Fibroblast of upper back skin (primary cell): ENCODE data around the gene OR4C3.
A peak's percentile ranks its signal among the peaks of the same experiment; 100 is the strongest.
"Not testable (repeated sequence)": the region's sequence is repeated elsewhere in the genome, so short reads cannot be mapped to it uniquely, and the experiment has no call there.

ENCODE experiments used
- DNase-seq: peaks from one replicate; pipeline ENCODE4 v3.0.0-alpha.2; 2013

OR4C3 gene

DNA sequence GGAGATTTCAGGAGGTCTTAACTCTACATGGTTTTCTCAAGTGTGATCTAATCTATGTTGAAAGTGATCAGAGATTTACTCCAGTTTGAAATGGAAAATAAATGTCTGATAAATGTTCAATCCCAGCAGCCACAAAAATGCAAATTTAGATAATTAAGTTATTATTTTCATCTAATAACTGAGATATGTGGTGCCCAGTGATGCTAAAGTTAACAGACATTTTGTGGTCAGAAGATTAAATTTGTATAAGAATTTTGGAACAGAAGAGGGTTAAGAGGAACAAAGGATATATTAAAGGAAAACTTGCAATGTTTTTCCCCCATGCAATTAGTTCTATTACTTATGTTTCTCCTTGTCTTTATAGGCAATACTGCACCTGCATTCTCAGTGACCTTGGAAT lies at the start of gene OR4C3:
Gene OR4C3 (plus strand): TSS at position 301 of the 400 bp plus-strand sequence. CDS start 102 bp downstream, outside the sequence.
- not testable (repeated sequence) for DNase-seq

DNA sequence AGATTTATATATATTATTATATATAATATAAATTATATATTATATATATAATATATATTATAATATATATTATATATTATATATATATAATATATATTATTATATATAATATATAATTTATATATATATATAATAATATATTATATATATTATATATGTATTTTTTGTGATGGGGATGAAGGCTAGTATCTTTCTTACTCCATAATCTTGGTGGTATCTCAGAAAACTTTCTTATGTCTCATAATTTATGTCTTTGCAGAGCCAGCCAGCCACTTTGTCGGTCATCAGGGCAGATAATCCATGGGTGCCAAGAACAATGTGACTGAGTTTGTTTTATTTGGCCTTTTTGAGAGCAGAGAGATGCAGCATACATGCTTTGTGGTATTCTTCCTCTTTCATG lies 18.8 kb upstream of the OR4C3 start, which contains the start of gene OR4S1:
Gene OR4S1 (plus strand): TSS at position 301 of the 400 bp plus-strand sequence. CDS start 0 bp downstream, at position 301.
- DNase-seq, result no peak

DNA sequence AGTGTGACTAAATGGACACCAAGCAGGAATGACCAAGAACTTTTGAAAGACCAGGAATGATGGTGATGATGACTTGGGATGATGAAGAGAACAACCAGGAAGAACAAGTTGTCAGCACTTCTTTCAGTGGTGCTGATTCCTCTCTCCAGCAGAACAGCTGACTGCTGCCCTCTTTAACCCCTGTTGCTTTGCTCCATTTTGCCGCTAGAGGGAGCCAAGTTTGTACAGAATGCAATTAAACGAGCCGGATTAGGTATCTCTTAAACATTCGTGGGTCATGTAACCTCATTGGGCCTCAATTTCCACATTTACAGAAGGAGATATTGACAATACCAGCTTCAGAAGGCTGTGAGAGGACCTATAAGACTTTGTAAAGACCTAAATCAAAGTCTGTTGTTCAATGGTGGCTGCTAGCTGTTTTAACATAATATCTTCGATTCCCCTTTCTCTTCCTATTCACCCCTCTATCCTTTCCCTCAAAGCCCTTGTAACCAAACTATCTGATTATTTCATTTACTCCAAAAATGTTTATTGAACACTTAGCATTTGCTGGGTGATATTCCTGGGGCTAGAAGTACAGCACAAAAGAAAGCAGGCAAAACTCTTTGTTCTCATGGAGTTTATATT lies 16.8 kb upstream of the OR4C3 start:
- DNase-seq, result peak; percentile 2

DNA sequence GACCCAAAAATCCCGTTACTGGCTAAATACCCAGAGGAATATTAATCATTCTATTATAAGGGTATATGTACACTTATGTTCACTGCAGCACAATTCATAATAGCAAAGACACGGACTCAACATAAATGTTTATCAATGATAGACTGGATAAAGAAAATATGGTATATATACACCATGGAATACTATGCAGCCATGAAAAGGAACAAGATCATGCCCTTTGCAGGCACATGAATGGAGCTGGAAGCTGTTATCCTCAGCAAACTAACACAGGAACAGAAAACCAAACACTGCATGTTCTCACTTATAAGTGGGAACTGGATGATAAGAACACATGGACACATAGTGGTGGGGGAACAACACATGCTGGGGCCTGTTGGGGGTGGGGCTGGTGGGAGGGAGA lies 11.1 kb upstream of the OR4C3 start:
- not testable (repeated sequence) for DNase-seq

DNA sequence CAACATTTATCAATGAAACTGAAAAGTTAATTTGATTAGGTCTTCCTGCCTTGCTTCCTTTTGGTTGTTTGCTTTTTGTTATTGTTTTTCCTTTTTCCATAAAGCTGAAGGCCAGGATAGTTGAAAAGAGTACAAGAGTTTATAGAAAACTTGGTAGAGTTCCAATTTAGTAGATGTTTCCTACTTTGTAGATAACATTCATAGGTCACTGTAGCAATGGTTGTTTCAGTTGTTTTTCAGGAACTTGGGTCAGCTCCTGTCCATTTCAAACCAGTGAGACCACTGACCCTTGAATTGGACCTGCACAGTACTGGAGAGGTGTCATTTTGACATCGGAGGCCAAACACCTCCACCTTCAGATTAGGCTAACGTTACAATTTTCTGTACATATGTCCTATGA lies 4.9 kb upstream of the OR4C3 start:
- not testable (repeated sequence) for DNase-seq

DNA sequence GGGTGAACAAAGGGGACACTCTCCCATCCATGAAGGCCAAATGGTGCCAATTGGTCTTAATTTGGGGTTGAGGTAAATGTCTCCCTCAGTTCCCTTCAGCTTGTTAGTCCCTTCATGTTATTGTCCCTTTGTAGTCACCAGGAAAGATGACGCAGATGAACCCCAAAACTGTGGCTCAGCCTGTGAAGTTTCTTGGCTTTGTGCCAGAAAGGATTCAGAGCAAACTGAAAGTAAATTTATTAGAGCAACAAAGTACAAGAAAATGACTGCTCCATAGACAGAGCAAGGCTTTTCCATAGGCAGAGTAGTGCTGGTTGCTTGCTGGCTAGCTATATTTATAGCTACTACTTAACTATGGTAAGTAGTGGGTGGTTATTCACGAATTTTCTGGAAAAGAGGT lies 16.7 kb downstream of the OR4C3 start:
- no peak for DNase-seq

DNA sequence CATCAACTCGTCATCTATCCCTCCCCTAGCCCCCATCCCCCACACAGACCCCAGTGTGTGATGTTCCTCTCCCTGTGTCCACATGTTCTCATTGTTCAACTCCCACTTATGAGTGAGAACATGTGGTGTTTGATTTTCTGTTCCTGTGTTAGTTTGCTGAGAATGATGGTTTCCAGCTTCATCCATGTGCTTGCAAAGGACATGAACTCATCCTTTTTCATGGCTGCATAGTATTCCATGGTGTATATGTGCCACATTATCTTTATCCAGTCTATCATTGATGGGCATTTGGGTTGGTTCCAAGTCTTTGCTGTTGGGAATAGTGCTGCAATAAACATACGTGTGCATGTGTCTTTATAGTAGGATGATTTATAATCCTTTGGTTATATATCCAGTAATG lies 17.8 kb downstream of the OR4C3 start:
- not testable (repeated sequence) for DNase-seq

DNA sequence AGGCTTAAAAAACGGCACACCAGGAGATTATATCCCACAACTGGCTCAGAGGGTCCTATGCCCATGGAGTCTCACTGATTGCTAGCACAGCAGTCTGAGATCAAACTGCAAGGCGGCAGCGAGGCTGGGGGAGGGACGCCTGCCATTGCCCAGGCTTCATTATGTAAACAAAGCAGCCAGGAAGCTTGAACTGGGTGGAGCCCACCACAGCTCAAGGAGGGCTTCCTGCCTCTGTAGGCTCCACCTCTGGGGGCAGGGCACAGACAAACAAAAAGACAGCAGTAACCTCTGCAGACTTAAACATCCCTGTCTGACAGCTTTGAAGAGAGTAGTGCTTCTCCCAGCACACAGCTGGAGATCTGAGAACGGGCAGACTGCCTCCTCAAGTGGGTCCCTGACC lies 21.6 kb downstream of the OR4C3 start:
- DNase-seq, result not testable (repeated sequence)

DNA sequence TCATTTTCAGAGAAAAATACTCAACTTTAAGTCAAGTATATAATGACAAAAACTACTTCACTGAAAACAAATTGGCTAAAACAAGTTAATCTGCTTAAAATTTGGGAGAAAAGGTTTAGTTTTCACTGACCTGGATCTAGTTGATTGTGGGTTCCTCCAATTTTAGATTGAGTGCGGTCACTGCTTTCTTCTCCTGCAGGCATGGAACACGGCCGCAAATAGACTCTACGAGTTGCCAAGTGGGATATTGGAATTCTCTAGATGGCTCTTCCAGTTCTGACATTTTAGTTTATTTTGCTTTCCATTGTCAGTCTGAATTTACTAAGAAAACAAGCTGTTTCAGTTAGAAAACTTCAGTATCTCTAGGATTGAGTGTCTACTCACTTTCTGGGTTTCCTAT lies 29.3 kb downstream of the OR4C3 start:
- DNase-seq, result no peak

DNA sequence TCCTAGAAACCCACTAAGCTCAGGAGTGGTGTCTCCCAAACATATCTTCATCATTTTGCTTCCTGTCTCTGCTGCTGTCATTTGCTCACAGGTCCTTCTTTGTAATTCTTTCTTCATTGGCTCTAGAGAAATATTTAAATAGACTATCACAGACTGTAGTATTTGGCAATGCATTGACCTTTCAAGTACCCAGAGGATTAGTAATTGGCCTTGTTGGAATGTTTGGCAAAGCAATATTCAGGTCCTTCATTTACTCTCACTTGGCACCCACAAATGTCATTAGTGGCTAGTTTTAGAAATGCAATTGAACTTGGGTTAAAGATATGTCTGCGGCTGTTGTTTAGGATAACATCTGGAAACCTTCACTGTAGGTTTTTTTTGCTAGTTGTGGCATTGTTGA lies 30.0 kb downstream of the OR4C3 start:
- no peak for DNase-seq

DNA sequence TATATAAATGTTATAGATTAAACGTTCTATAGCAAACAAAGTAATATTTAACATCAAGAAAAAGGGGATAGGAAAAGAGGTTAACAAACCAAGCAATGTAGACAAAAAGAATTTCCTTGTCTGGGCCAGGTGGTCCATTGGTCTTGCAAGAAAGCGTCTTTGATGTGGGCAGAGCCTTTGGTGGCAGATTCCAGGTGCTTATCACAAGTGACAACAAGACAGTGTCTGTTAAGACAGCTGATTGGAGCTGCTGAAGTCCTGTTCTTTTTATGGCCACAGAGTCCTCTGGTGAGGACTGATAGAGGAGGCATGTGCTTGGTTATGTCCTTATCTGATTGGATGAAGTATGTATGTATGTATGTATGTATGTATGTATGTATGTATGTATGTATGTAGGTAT lies 36.6 kb downstream of the OR4C3 start:
- DNase-seq, result not testable (repeated sequence)

DNA sequence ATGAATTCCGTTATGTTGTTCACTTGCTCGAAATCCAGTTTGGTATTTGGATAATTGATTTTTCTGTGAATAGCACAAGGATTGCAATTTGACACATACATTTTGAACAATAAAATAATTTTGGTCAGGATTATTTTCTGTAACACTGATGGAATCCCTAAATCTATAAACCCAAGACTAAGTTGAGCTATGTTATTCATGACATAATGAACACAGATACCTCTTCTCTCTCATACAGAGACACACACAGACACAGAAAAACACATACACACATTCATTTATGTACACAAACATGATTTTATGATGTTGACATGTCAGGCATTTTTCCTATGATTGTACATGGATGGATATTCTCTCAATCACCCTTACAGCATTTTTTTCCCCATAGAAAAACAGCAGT lies 41.6 kb downstream of the OR4C3 start, which contains the start of gene OR4C5:
Gene OR4C5 (minus strand): TSS at position 101 of the 400 bp plus-strand sequence. CDS start 0 bp downstream, at position 101.
- no peak for DNase-seq
